GM12875 (cell line): Measurements from ENCODE around the gene PIK3R1.

Source experiments
- H3K4me3 ChIP-seq: one replicate; pipeline ENCODE4 v1.5.1; 2011; ENCODE audit warnings: low read depth, low read length, control low read depth
- TF ChIP-seq, protein P1 (sequence below): IDR thresholded peaks from 2 replicates; pipeline ENCODE4 v1.5.1; 2011; ENCODE audit warnings: low read depth, mild to moderate bottlenecking, control low read depth, inconsistent platforms, low read length, moderate library complexity, borderline replicate concordance; ENCODE audit not compliant: insufficient read depth

PIK3R1 gene

GRCh38 chr5:68215208-68215897, at the start of gene PIK3R1:
TSS of gene PIK3R1 (plus strand) at chr5:68215756. CDS start at chr5:68226676, 10,920 bp downstream.
- peak within 1 kb of the TSS; percentile 95 for H3K4me3 ChIP-seq
- TF ChIP-seq, protein P1, sequence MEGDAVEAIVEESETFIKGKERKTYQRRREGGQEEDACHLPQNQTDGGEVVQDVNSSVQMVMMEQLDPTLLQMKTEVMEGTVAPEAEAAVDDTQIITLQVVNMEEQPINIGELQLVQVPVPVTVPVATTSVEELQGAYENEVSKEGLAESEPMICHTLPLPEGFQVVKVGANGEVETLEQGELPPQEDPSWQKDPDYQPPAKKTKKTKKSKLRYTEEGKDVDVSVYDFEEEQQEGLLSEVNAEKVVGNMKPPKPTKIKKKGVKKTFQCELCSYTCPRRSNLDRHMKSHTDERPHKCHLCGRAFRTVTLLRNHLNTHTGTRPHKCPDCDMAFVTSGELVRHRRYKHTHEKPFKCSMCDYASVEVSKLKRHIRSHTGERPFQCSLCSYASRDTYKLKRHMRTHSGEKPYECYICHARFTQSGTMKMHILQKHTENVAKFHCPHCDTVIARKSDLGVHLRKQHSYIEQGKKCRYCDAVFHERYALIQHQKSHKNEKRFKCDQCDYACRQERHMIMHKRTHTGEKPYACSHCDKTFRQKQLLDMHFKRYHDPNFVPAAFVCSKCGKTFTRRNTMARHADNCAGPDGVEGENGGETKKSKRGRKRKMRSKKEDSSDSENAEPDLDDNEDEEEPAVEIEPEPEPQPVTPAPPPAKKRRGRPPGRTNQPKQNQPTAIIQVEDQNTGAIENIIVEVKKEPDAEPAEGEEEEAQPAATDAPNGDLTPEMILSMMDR = peak; percentile 34; the same call in 1 of the 2 replicates

- TF ChIP-seq, protein P1 = no peak
- H3K4me3 ChIP-seq = no peak overlapping the region
These were observed 48.3 kb upstream of the PIK3R1 start for GRCh38 chr5:68167195-68167651.

- no peak overlapping the region for H3K4me3 ChIP-seq
- TF ChIP-seq, protein P1 = no peak
These were observed 45.7 kb upstream of the PIK3R1 start for GRCh38 chr5:68169903-68170302.

DNA sequence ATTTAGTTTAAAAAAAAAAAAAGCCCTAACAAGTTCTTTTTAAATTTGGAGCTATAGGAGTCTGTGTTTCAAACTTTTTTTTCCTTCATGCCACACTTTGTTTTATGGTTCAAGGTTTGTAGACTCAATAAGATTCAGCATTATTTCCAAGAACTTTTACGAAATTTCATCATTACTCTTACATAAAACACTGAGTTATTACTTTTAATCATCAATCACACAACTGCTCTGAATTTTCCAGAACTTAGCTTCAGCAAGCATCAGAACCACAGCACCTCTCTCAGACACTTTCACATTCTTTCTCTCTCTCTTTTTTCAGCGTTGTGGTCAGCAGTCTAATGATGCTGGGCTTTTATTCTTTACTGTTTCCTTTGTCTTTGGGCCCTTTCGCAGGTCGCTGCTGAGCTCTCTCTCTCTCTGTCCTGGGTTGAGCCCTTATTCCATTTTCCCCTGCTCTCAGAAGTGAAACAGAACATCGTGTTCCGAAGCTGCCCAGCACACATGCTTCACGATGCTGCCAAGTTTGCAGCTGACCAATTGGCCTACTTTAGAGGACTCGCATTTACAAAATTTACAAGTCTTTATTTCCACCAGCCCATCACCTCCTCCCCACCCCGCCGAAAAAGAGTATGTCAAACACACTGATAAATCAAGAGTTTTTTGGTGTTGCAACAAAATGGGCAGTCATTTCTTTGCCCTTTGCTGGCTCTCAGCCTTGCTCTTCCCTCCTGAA, 44.6 kb upstream of the PIK3R1 start:
- TF ChIP-seq, protein P1 = no peak

DNA sequence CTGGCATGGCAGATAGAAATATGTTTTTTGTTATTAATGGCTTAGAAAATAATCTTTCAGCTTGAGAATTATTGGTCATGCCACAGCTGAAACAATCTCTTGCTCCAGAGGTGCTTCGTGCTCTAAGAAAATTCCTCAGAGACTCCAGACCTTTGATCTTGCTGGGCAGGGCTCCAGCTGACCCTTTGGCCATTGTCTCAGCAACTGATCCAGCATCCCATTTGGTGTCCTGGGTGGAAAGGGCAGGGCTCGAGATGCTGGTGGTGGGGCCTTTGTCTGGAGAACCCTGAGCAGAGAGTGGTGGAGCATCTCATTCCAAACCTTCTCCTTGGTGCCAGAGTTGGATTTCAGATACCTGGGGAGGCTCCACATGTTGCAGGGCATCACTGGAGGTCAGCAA, 43.2 kb upstream of the PIK3R1 start:
- H3K4me3 ChIP-seq = no peak overlapping the region
- TF ChIP-seq, protein P1 = no peak

More for the DNA sequence above, 44.6 kb upstream of the PIK3R1 start:
- H3K4me3 ChIP-seq = no peak overlapping the region

GRCh38 chr5:68173007-68173406, 42.5 kb upstream of the PIK3R1 start:
- TF ChIP-seq, protein P1 = no peak
- no peak overlapping the region for H3K4me3 ChIP-seq
